SU-DHL-6 (cell line): ENCODE results near the gene CDK13.

Experiments
- H2AFZ ChIP-seq: fragments of 200-600 bp; sonication (generic); 2 replicates; pipeline ENCODE4 v1.6.1; 2014; ENCODE audit warnings: low read depth, mild to moderate bottlenecking, moderate library complexity, mixed read lengths, antibody characterized with exemption, low read length; ENCODE audit not compliant: severe bottlenecking
- H3F3A ChIP-seq: fragments of 200-600 bp; shearing (Covaris generic); 2 replicates; pipeline ENCODE4 v1.6.0; 2016; ENCODE audit warnings: antibody characterized with exemption, mild to moderate bottlenecking; ENCODE audit not compliant: insufficient read depth
- H3K27ac ChIP-seq: fragments of 200-600 bp; sonication (generic); 2 replicates; pipeline ENCODE4 v1.5.1; 2016; ENCODE audit warnings: low read depth, mild to moderate bottlenecking, low read length, moderate library complexity, mixed read lengths
- H3K27me3 ChIP-seq: fragments of 200-600 bp; sonication (generic), shearing (Covaris generic); 2 replicates; pipeline ENCODE4 v1.6.0; 2014; ENCODE audit warnings: mild to moderate bottlenecking, low read length
- H3K36me3 ChIP-seq: fragments of 200-600 bp; sonication (generic); 2 replicates; pipeline ENCODE4 v1.6.1; 2014; ENCODE audit warnings: mild to moderate bottlenecking, low read length, mixed read lengths
- H3K4me2 ChIP-seq: fragments of 300-600, 200-600 bp; shearing (Covaris generic), sonication (generic); 2 replicates; pipeline ENCODE4 v1.6.0; 2014; ENCODE audit warnings: low read length, low read depth, mild to moderate bottlenecking; ENCODE audit not compliant: poor library complexity, severe bottlenecking
- H3K4me3 ChIP-seq: fragments of 200-600 bp; sonication (generic); 2 replicates; pipeline ENCODE4 v1.5.1; 2014; ENCODE audit warnings: antibody characterized with exemption, low read length, mild to moderate bottlenecking, mixed read lengths; ENCODE audit not compliant: insufficient read depth, poor library complexity, severe bottlenecking
- H3K79me2 ChIP-seq: fragments of 200-600 bp; sonication (generic); 2 replicates; pipeline ENCODE4 v1.6.1; 2014; ENCODE audit warnings: mild to moderate bottlenecking, low read length, moderate library complexity; ENCODE audit not compliant: insufficient read depth
- H3K9ac ChIP-seq: fragments of 200-600 bp; sonication (generic); 2 replicates; pipeline ENCODE4 v1.7.0; 2014; ENCODE audit warnings: mild to moderate bottlenecking, low read length
- H3K9me2 ChIP-seq: fragments of 200-600 bp; sonication (generic); replicated peaks from 2 replicates; pipeline ENCODE4 v1.6.1; 2014; ENCODE audit warnings: low read length; ENCODE audit not compliant: insufficient read depth
- H3K9me3 ChIP-seq: fragments of 200-600 bp; sonication (generic); 2 replicates; pipeline ENCODE4 v1.6.1; 2014; ENCODE audit warnings: low read length, mixed read lengths; ENCODE audit not compliant: insufficient read depth
- H4K20me1 ChIP-seq: fragments of 200-600 bp; sonication (generic); 2 replicates; pipeline ENCODE4 v1.6.1; 2014; ENCODE audit warnings: low read depth, mild to moderate bottlenecking, antibody characterized with exemption, low read length, moderate library complexity, mixed read lengths
- EZH2phosphoT487 ChIP-seq: fragments of 200-600 bp; sonication (generic), shearing (Covaris generic); conservative IDR thresholded peaks from 2 replicates; pipeline ENCODE4 v1.6.1; 2018; ENCODE audit warnings: mild to moderate bottlenecking, antibody characterized with exemption, low read length, moderate library complexity, mixed read lengths
- TF ChIP-seq, protein P1 (sequence below): fragments of 200-600 bp; sonication (generic); IDR thresholded peaks from one replicate; pipeline ENCODE4 v1.5.1; 2017; ENCODE audit warnings: antibody characterized with exemption, mild to moderate bottlenecking, low read length, moderate library complexity; ENCODE audit not compliant: insufficient read depth, poor library complexity, severe bottlenecking

CDK13 gene

GRCh38 chr7:40003597-40003996 lies 53.5 kb downstream of the CDK13 start:
- H3K79me2 ChIP-seq, result peaks cover 6% of the 10 kb centered on the region; the same call in 1 of the 2 replicates
- H3K9me2 ChIP-seq, result no peaks in the 10 kb centered on the region
- no peak overlapping the region for H3K4me3 ChIP-seq
- no peak overlapping the region for H3K27ac ChIP-seq
- no peaks in the 10 kb centered on the region for H3K9me3 ChIP-seq
- TF ChIP-seq, protein P1, sequence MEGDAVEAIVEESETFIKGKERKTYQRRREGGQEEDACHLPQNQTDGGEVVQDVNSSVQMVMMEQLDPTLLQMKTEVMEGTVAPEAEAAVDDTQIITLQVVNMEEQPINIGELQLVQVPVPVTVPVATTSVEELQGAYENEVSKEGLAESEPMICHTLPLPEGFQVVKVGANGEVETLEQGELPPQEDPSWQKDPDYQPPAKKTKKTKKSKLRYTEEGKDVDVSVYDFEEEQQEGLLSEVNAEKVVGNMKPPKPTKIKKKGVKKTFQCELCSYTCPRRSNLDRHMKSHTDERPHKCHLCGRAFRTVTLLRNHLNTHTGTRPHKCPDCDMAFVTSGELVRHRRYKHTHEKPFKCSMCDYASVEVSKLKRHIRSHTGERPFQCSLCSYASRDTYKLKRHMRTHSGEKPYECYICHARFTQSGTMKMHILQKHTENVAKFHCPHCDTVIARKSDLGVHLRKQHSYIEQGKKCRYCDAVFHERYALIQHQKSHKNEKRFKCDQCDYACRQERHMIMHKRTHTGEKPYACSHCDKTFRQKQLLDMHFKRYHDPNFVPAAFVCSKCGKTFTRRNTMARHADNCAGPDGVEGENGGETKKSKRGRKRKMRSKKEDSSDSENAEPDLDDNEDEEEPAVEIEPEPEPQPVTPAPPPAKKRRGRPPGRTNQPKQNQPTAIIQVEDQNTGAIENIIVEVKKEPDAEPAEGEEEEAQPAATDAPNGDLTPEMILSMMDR, result no peak
- no peak for TF ChIP-seq EZH2phosphoT487
- no peaks in the 10 kb centered on the region for H4K20me1 ChIP-seq
- no peak overlapping the region for H3K9ac ChIP-seq
- peaks cover 30% of the 10 kb centered on the region; the same call in 1 of the 2 replicates for H3K36me3 ChIP-seq
- H3K4me2 ChIP-seq, result no peak overlapping the region
- no peaks in the 10 kb centered on the region for H3K27me3 ChIP-seq
- peaks cover 8% of the 10 kb centered on the region for H3F3A ChIP-seq
- no peak overlapping the region for H2AFZ ChIP-seq

DNA sequence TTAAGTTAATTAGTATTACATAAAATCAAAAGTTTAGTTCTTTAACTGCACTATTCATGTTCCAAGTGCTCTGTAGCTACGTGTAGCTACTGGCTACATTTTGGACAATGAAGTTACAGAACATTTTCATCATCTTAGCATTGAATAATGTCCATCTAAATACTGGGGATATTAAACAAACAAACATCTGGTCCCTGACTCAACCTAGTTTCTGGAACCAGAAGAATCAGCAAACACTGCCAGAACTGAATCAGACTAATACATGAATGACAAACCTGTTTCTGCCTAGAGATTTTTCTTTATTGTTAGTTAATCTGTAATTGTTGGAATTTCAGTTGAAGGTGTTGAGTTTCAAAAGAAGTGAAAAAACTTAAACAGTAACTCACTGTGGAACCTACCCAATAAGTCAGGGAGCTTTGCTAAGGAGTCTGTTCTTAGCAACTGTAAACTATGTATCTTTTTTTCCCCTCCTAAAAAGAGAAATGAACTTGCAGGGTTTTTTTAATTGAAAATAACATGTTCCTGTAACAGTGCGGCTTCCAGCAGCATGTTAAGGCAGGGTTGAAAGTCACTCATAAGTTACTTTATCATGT lies 58.3 kb downstream of the CDK13 start:
- Histone ChIP-seq H3K79me2 (peaks cover 6% of the 10 kb centered on the region; the same call in 1 of the 2 replicates), H3K9me3 (no peaks in the 10 kb centered on the region), H3K4me2 (no peak overlapping the region), H3K36me3 (peaks cover 15% of the 10 kb centered on the region; the same call in 1 of the 2 replicates), H2AFZ (no peak overlapping the region), H3F3A (no peaks in the 10 kb centered on the region), H3K9ac (no peak overlapping the region), H3K27me3 (no peaks in the 10 kb centered on the region), H3K27ac (no peak overlapping the region), H3K9me2 (no peaks in the 10 kb centered on the region), H4K20me1 (no peaks in the 10 kb centered on the region), H3K4me3 (no peak overlapping the region)
- TF ChIP-seq, protein P1, result no peak
- TF ChIP-seq EZH2phosphoT487, result no peak

DNA sequence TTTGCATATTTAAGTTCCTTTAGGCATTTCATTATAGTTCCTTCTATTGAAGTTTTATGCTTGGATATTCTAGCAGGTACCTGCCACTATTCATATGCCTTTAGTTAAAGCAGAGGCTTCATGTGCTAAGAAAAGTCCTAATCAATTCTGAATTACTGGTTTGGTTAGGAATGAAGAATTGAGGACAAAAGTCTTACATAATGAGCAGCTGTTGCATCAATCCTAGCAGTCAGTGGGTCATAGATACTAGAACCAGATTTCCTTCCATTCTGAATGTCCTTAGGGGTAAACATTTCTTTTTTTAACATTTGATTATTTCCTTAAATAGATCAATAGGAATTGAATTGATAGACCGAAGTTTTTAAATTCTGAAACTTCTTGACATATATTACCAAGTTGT lies 59.2 kb downstream of the CDK13 start:
- Histone ChIP-seq H2AFZ (no peak overlapping the region), H3K4me2 (no peak overlapping the region), H4K20me1 (no peaks in the 10 kb centered on the region), H3K36me3 (peaks cover 12% of the 10 kb centered on the region; the same call in 1 of the 2 replicates), H3K9me2 (no peaks in the 10 kb centered on the region), H3K4me3 (no peak overlapping the region), H3K9me3 (no peaks in the 10 kb centered on the region), H3K9ac (no peak overlapping the region), H3K27ac (no peak overlapping the region), H3K27me3 (no peaks in the 10 kb centered on the region), H3K79me2 (peaks cover 6% of the 10 kb centered on the region; the same call in 1 of the 2 replicates), H3F3A (no peaks in the 10 kb centered on the region)
- TF ChIP-seq, protein P1, result no peak
- no peak for TF ChIP-seq EZH2phosphoT487
